ENCODE data around the gene ZBTB20. TPM values are rescaled to one million over a fixed set of nuclear protein-coding genes. Genes with fewer than 3 reads are reported as not detected.

The ZBTB20 gene
- polyA plus RNA-seq, 1 of the 3 experiments (the other 2 are of a cell fraction) = 0.43 TPM

DNA sequence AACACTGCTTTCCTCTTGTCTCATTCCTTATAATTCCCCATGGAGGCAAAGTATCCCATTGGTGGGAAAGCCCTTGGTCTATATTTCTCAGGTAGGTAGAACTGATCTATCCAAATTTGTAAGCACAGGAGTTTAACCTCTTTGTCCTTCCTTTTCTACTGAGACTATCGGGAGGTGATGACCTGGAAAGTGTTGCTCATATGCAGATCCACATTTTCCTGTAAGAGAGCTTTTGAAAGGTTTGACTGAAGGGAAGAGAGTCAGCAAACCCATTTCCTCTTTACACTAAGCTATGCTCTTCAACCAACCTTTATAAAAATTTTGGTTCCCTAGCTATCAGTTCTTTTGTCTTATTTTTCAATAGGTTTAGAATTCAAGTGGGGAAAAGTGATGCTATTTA is 652.6 kb downstream of the ZBTB20 start (continued):
- TF ChIP-seq, protein P1, sequence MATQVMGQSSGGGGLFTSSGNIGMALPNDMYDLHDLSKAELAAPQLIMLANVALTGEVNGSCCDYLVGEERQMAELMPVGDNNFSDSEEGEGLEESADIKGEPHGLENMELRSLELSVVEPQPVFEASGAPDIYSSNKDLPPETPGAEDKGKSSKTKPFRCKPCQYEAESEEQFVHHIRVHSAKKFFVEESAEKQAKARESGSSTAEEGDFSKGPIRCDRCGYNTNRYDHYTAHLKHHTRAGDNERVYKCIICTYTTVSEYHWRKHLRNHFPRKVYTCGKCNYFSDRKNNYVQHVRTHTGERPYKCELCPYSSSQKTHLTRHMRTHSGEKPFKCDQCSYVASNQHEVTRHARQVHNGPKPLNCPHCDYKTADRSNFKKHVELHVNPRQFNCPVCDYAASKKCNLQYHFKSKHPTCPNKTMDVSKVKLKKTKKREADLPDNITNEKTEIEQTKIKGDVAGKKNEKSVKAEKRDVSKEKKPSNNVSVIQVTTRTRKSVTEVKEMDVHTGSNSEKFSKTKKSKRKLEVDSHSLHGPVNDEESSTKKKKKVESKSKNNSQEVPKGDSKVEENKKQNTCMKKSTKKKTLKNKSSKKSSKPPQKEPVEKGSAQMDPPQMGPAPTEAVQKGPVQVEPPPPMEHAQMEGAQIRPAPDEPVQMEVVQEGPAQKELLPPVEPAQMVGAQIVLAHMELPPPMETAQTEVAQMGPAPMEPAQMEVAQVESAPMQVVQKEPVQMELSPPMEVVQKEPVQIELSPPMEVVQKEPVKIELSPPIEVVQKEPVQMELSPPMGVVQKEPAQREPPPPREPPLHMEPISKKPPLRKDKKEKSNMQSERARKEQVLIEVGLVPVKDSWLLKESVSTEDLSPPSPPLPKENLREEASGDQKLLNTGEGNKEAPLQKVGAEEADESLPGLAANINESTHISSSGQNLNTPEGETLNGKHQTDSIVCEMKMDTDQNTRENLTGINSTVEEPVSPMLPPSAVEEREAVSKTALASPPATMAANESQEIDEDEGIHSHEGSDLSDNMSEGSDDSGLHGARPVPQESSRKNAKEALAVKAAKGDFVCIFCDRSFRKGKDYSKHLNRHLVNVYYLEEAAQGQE (IDR thresholded peaks at IDR 0.05; ENCODE audit: low read depth, low read length) = no peak
- TF ChIP-seq CHD2 (IDR thresholded peaks at IDR 0.05; ENCODE audit: low read length, partially characterized antibody) (no peak), MEF2A (IDR thresholded peaks at IDR 0.05; ENCODE audit: borderline replicate concordance, low read depth) (no peak), IRF3 (IDR thresholded peaks at IDR 0.05; ENCODE audit: low read depth, low read length) (no peak)

DNA sequence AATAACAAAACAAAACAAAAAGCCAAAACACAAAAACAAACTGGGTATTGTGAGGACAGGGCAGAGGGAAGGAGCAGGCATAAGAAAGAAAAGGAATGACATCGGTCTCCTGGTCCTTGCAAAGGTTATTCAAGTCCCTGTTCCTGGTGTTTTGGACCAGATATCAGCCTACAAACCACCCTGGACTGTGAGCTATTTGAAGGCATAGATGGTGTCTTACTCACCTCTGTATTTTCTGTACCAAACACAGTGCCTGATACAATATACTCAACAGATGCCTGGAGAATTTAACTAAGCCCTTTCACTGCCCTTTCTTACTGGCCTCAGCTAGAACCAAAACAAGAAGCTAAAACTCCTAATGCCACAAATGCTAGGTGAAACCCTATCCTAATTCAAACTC is 656.3 kb downstream of the ZBTB20 start:
- Histone ChIP-seq H4K20me1 (ENCODE audit: insufficient read depth) (no peaks in the 10 kb centered on the region), H3K36me3 (replicated peaks in 1 of 2; ENCODE audit: control insufficient read depth in 1 of 2, insufficient read depth in 2 of 2, low read length in 1 of 2) (no peaks in the 10 kb centered on the region), H3K4me2 (no peak overlapping the region), H3F3A (replicated peaks; ENCODE audit: insufficient read depth) (no peaks in the 10 kb centered on the region), H3K4me3 (ENCODE audit: low read depth in 2 of 2, low read length in 1 of 2) (no peak overlapping the region), H2AFZ (ENCODE audit: low read depth) (no peak overlapping the region), H3K4me1 (ENCODE audit: control insufficient read depth in 1 of 2, insufficient read depth in 2 of 2, low read depth in 1 of 2, low read length in 1 of 2) (no peaks in the 10 kb centered on the region), H3K27ac (ENCODE audit: low read depth in 2 of 2, low read length in 1 of 2) (no peak overlapping the region), H3K9me2 (no peaks in the 10 kb centered on the region), H3K9me3 (no peaks in the 10 kb centered on the region), H3K9ac (no peak overlapping the region), H3K79me2 (ENCODE audit: insufficient read depth) (no peaks in the 10 kb centered on the region), H3K27me3 (ENCODE audit: insufficient read depth) (no peaks in the 10 kb centered on the region)
- WGBS (ENCODE audit: low lambda C conversion rate) = 100% methylated on average over 1 of the region's 1 CpG
- no peak for TF ChIP-seq SMC3 (IDR thresholded peaks at IDR 0.05; ENCODE audit: low read depth, low read length)
- no peak for TF ChIP-seq MXI1 (IDR thresholded peaks at IDR 0.05; ENCODE audit: low read depth, low read length)
- no peak for TF ChIP-seq YY1 (IDR thresholded peaks at IDR 0.05; ENCODE audit: low read depth)
- no peak for TF ChIP-seq FOXM1 (IDR thresholded peaks at IDR 0.05; ENCODE audit: low read depth)
- TF ChIP-seq USF1 (IDR thresholded peaks at IDR 0.05; ENCODE audit: borderline replicate concordance, low read depth) = no peak
- no peak for TF ChIP-seq EZH2phosphoT487 (IDR thresholded peaks at IDR 0.05; ENCODE audit: borderline replicate concordance, low read depth)
- no peak for TF ChIP-seq RAD21 (IDR thresholded peaks at IDR 0.05; ENCODE audit: low read length)
- TF ChIP-seq EP300 (IDR thresholded peaks at IDR 0.05; ENCODE audit: borderline replicate concordance in 1 of 2, low read depth in 1 of 2, low read length in 1 of 2) = no peak
- TF ChIP-seq FOSL2 (IDR thresholded peaks at IDR 0.05; ENCODE audit: borderline replicate concordance, low read depth) = no peak
- TF ChIP-seq, protein P2, sequence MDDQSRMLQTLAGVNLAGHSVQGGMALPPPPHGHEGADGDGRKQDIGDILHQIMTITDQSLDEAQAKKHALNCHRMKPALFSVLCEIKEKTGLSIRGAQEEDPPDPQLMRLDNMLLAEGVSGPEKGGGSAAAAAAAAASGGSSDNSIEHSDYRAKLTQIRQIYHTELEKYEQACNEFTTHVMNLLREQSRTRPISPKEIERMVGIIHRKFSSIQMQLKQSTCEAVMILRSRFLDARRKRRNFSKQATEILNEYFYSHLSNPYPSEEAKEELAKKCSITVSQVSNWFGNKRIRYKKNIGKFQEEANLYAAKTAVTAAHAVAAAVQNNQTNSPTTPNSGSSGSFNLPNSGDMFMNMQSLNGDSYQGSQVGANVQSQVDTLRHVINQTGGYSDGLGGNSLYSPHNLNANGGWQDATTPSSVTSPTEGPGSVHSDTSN (IDR thresholded peaks at IDR 0.05) = no peak
- TF ChIP-seq MEF2A (IDR thresholded peaks at IDR 0.05; ENCODE audit: borderline replicate concordance, low read depth) = no peak
- no peak for TF ChIP-seq TEAD4 (IDR thresholded peaks at IDR 0.05; ENCODE audit: borderline replicate concordance, insufficient read depth)
- no peak for TF ChIP-seq GABPA (IDR thresholded peaks at IDR 0.05; ENCODE audit: low read depth)
- no peak for TF ChIP-seq CHD2 (IDR thresholded peaks at IDR 0.05; ENCODE audit: low read length, partially characterized antibody)
- TF ChIP-seq TAF1 (IDR thresholded peaks at IDR 0.05; ENCODE audit: borderline replicate concordance, low read depth, low read length) = no peak
- POLR2A ChIA-PET = no interaction called here
- DNase-seq = no peak
- CTCF ChIA-PET = no interaction called here

All from SK-N-SH (cell line).